Measurements from ENCODE around the gene PRM3.

- TF ChIP-seq CTCF (IDR thresholded peaks at IDR 0.05) (no peak), POLR2A (IDR thresholded peaks at IDR 0.05) (no peak)
Measured at GRCh38 chr16:11313493-11314308, 40.3 kb upstream of the PRM3 start.

All from suprapubic skin (tissue), 3 donors.